Central memory CD4-positive, alpha-beta T cell (primary cell): ENCODE results near the gene SRRM4.
"Not testable (repeated sequence)": the region's sequence is repeated elsewhere in the genome, so short reads cannot be mapped to it uniquely, and the experiment has no call there.

Source experiments
- DNase-seq: peaks from one replicate; pipeline ENCODE4 v3.0.0; 2022

SRRM4 gene

GRCh38 chr12:119071176-119071575 is 89.8 kb downstream of the SRRM4 start:
- no peak for DNase-seq

- no peak for DNase-seq
These were observed 90.4 kb downstream of the SRRM4 start for GRCh38 chr12:119071638-119072231.

- DNase-seq, result no peak
These were observed 91.1 kb downstream of the SRRM4 start for GRCh38 chr12:119072440-119072839.

GRCh38 chr12:119075222-119075787 is 94.0 kb downstream of the SRRM4 start:
- DNase-seq, result no peak

- DNase-seq, result no peak
These were observed 94.6 kb downstream of the SRRM4 start for GRCh38 chr12:119075918-119076317.

- DNase-seq, result no peak
These were observed 98.2 kb downstream of the SRRM4 start for GRCh38 chr12:119079530-119079929.

GRCh38 chr12:119082016-119082415 is 100.7 kb downstream of the SRRM4 start:
- DNase-seq, result no peak

GRCh38 chr12:119082496-119082895 is 101.2 kb downstream of the SRRM4 start:
- DNase-seq, result no peak

- no peak for DNase-seq
These were observed 107.5 kb downstream of the SRRM4 start for GRCh38 chr12:119088685-119089379.

GRCh38 chr12:119089380-119090013 is 108.2 kb downstream of the SRRM4 start:
- DNase-seq, result no peak

GRCh38 chr12:119090276-119090675 is 108.9 kb downstream of the SRRM4 start:
- no peak for DNase-seq

GRCh38 chr12:119090865-119091264 is 109.5 kb downstream of the SRRM4 start:
- DNase-seq, result no peak

GRCh38 chr12:119096429-119097202 is 115.3 kb downstream of the SRRM4 start:
- DNase-seq, result no peak

- no peak for DNase-seq
These were observed 119.6 kb downstream of the SRRM4 start for GRCh38 chr12:119100933-119101332.

GRCh38 chr12:119102274-119102673 is 120.9 kb downstream of the SRRM4 start:
- DNase-seq, result no peak

GRCh38 chr12:119102714-119103113 is 121.4 kb downstream of the SRRM4 start:
- no peak for DNase-seq

- not testable (repeated sequence) for DNase-seq
These were observed 123.6 kb downstream of the SRRM4 start for GRCh38 chr12:119104969-119105368.

GRCh38 chr12:119113496-119113986 is 132.2 kb downstream of the SRRM4 start:
- no peak for DNase-seq

GRCh38 chr12:119114294-119114693 is 133.0 kb downstream of the SRRM4 start:
- DNase-seq, result no peak

- no peak for DNase-seq
These were observed 134.1 kb downstream of the SRRM4 start for GRCh38 chr12:119115296-119115905.

GRCh38 chr12:119117936-119118335 is 136.6 kb downstream of the SRRM4 start:
- no peak for DNase-seq

- no peak for DNase-seq
These were observed 137.3 kb downstream of the SRRM4 start for GRCh38 chr12:119118625-119119024.
